Endothelial cell of umbilical vein (primary cell): ENCODE results near the gene APOL2. TPM values are rescaled to one million over a fixed set of nuclear protein-coding genes. Genes with fewer than 3 reads are reported as not detected.
A peak's percentile ranks its signal among the peaks of the same experiment; 100 is the strongest.

ENCODE experiments used
- BruUV-seq: library from RNA; stranded (reverse); fragments of 400-500 nt; replicated peaks from 2 replicates; lab custom pipeline; 2021; lab: Mats Ljungman, UMichigan
- CTCF ChIA-PET: fragments of 300-600, 350-600 bp; sonication (Branson Sonifier 250); formaldehyde crosslinking; loops from one replicate; lab custom pipeline; 2021; ENCODE audit warnings: antibody characterized with exemption, inconsistent platforms; lab: Charles Lee
- POLR2A ChIA-PET: fragments of 300-600, 350-600 bp; sonication (Branson Sonifier 250); formaldehyde crosslinking; loops from one replicate; lab custom pipeline; 2021; ENCODE audit warnings: antibody characterized with exemption, inconsistent platforms; lab: Charles Lee
- DNase-seq: peaks from one replicate; pipeline ENCODE4 v3.0.0-alpha.2; 2011; ENCODE audit warnings: low read depth, low spot score
- FAIRE-seq: peaks from 2 replicates; lab custom pipeline; 2011; peaks lifted over from hg19 to GRCh38; lab: Jason Lieb, UNC
- H2AFZ ChIP-seq: 2 replicates; pipeline ENCODE4 v1.6.0; 2012; ENCODE audit warnings: low read depth, low read length, control low read depth, inconsistent platforms
- H3K27ac ChIP-seq: 2 replicates; pipeline ENCODE4 v1.5.1; 2011; ENCODE audit warnings: low read depth, mild to moderate bottlenecking, control low read depth, low read length, moderate library complexity; ENCODE audit not compliant: insufficient read depth
- H3K27me3 ChIP-seq, 2 experiments: 2 replicates each; pipeline versions ENCODE4 v1.6.0 to v1.6.1; 2011; ENCODE audit warnings: low read length in 2 of 2, mixed read lengths in 1 of 2; ENCODE audit not compliant: control insufficient read depth in 2 of 2, insufficient read depth in 2 of 2
- H3K36me3 ChIP-seq, 2 experiments: 2 replicates in 1 of 2; 3 replicates in 1 of 2; pipeline ENCODE4 v1.5.1; 2011; ENCODE audit warnings: low read length in 2 of 2, mild to moderate bottlenecking in 1 of 2, moderate library complexity in 1 of 2; ENCODE audit not compliant: control insufficient read depth in 2 of 2, insufficient read depth in 2 of 2; ENCODE audit errors: extremely low read depth in 1 of 2
- H3K4me1 ChIP-seq: 3 replicates; pipeline ENCODE4 v1.5.1; 2011; ENCODE audit warnings: mild to moderate bottlenecking, low read length; ENCODE audit not compliant: control insufficient read depth, insufficient read depth; ENCODE audit errors: extremely low read depth
- H3K4me2 ChIP-seq: 2 replicates; pipeline ENCODE4 v1.6.1; 2011; ENCODE audit warnings: low read length, control low read depth, mixed read lengths; ENCODE audit not compliant: insufficient read depth
- H3K4me3 ChIP-seq, 3 experiments: fragments of 200-600 bp in 1 of 3; sonication (generic), shearing (Covaris generic) in 1 of 3; replicated peaks in 1 of 3; 2 replicates each; pipeline ENCODE4 v1.5.1; 2011 to 2016; ENCODE audit warnings: control low read depth in 3 of 3, low read length in 3 of 3, mild to moderate bottlenecking in 2 of 3, inconsistent platforms in 1 of 3, low read depth in 1 of 3, moderate library complexity in 1 of 3; ENCODE audit not compliant: insufficient read depth in 1 of 3
- H3K79me2 ChIP-seq: 2 replicates; pipeline ENCODE4 v1.6.0; 2012; ENCODE audit warnings: low read length, inconsistent platforms; ENCODE audit not compliant: control insufficient read depth, insufficient read depth
- H3K9ac ChIP-seq: replicated peaks from 2 replicates; pipeline ENCODE3; 2011; ENCODE audit warnings: low read length, control low read depth; ENCODE audit not compliant: insufficient read depth; ENCODE audit errors: extremely low read depth
- H3K9me1 ChIP-seq: replicated peaks from 3 replicates; pipeline ENCODE4 v1.6.0; 2011; ENCODE audit warnings: mild to moderate bottlenecking, low read length; ENCODE audit not compliant: control insufficient read depth, insufficient read depth; ENCODE audit errors: extremely low read depth
- H3K9me3 ChIP-seq: replicated peaks from 2 replicates; pipeline ENCODE4 v1.5.1; 2012; ENCODE audit warnings: low read length, inconsistent platforms; ENCODE audit not compliant: control insufficient read depth, insufficient read depth
- H4K20me1 ChIP-seq: replicated peaks from 2 replicates; pipeline ENCODE3; 2011; ENCODE audit warnings: mild to moderate bottlenecking, low read length; ENCODE audit not compliant: control insufficient read depth, insufficient read depth; ENCODE audit errors: extremely low read depth
- CTCF ChIP-seq, 2 donors: IDR thresholded peaks; 1 replicate in 1 of 2; 2 replicates in 1 of 2; pipeline ENCODE4 v1.5.1; 2011; ENCODE audit warnings: low read length in 2 of 2, mild to moderate bottlenecking in 2 of 2, moderate library complexity in 2 of 2, control low read depth in 1 of 2, inconsistent platforms in 1 of 2, low read depth in 1 of 2; ENCODE audit not compliant: insufficient read depth in 1 of 2; ENCODE audit errors: extremely low read depth in 1 of 2
- EZH2 ChIP-seq: IDR thresholded peaks from 2 replicates; pipeline ENCODE4 v1.6.1; 2012; ENCODE audit warnings: borderline replicate concordance, low read depth, mild to moderate bottlenecking, moderate library complexity, low read length, inconsistent platforms; ENCODE audit not compliant: severe bottlenecking
- FOS ChIP-seq: IDR thresholded peaks from 2 replicates; pipeline ENCODE4 v1.6.1; 2011; ENCODE audit warnings: mild to moderate bottlenecking, low read length, moderate library complexity, borderline replicate concordance; ENCODE audit not compliant: insufficient read depth
- GATA2 ChIP-seq: IDR thresholded peaks from 2 replicates; pipeline ENCODE4 v1.7.0; 2011; ENCODE audit warnings: low read depth, mild to moderate bottlenecking, moderate library complexity, mixed read lengths, low read length; ENCODE audit not compliant: insufficient read length, insufficient read depth
- JUN ChIP-seq: IDR thresholded peaks from 2 replicates; pipeline ENCODE4 v1.6.1; 2011; ENCODE audit warnings: borderline replicate concordance, low read depth; ENCODE audit not compliant: insufficient read length, insufficient read depth
- MAX ChIP-seq: IDR thresholded peaks from 2 replicates; pipeline ENCODE4 v1.6.1; 2011; ENCODE audit not compliant: insufficient read depth, insufficient read length
- MYC ChIP-seq: IDR thresholded peaks from one replicate; pipeline ENCODE4 v1.6.1; 2011; ENCODE audit warnings: mild to moderate bottlenecking, low read depth, low read length
- POLR2A ChIP-seq: IDR thresholded peaks from 2 replicates; pipeline ENCODE4 v1.6.1; 2012; ENCODE audit warnings: low read depth, mild to moderate bottlenecking, control low read depth, low read length
- POLR2AphosphoS5 ChIP-seq: IDR thresholded peaks from 2 replicates; pipeline ENCODE4 v1.6.1; 2012; ENCODE audit warnings: low read depth, mild to moderate bottlenecking, control low read depth, low read length, moderate library complexity; ENCODE audit not compliant: insufficient read depth
- dilution Hi-C: fragments of 300-500 bp; cut with MboI; formaldehyde crosslinking; loops from one replicate; pipeline ENCODE4 v1.15.0; 2019; ENCODE audit warnings: low sequenced_read_pairs; ENCODE audit not compliant: extremely low pct_ligation_motif_present
- intact Hi-C: fragments of 100-400 bp; cut with micrococcal nuclease; formaldehyde crosslinking; loops from one replicate; pipeline ENCODE4 v1.10.0; 2022
- polyA plus RNA-seq, 4 experiments: library from polyadenylated mRNA; depleted of rRNA in 3 of 4; stranded (reverse) in 3 of 4; unstranded in 1 of 4; fragments of >200 nt; gene quantifications; 2 replicates each; pipeline versions ENCODE4 v1.2.1 to v1.2.3, GENCODE V29; 2011 to 2012; ENCODE audit warnings: missing spikeins in 1 of 4
- total RNA-seq: library from RNA; stranded (reverse); gene quantifications from 2 replicates; pipeline ENCODE4 v1.2.3, GENCODE V29; 2021

The APOL2 gene
- total and polyA plus RNA-seq, 2 donors (not counting 3 experiments of a cell fraction or from before 2014, with no cell fraction given): 16.9 to 37.6 TPM

- no peak overlapping the region for H3K4me2 ChIP-seq
- H3K9me3 ChIP-seq: no peaks in the 10 kb centered on the region
- no peak overlapping the region for H3K27ac ChIP-seq
- H3K4me1 ChIP-seq: peaks cover 33% of the 10 kb centered on the region
- no peak overlapping the region for H3K9ac ChIP-seq
- no peaks in the 10 kb centered on the region for H3K36me3 ChIP-seq
- dilution Hi-C loops (no loop called here), intact Hi-C loops (no loop called here)
- H2AFZ ChIP-seq: no peak overlapping the region
- H3K27me3 ChIP-seq: peaks cover 0 to 6% of the 10 kb centered on the region in 2 experiments
- H3K79me2 ChIP-seq: no peaks in the 10 kb centered on the region
- no peak overlapping the region for H3K4me3 ChIP-seq
- H3K9me1 ChIP-seq: no peaks in the 10 kb centered on the region
- ChIA-PET POLR2A (no interaction called here), CTCF (interaction anchor here (0.7 to 3.4 kb wide), 6 partner anchors 29 to 293 kb away, joined by 3 to 26 read pairs (median 3); partner anchors contain the start of gene APOL2)
- TF ChIP-seq POLR2AphosphoS5: no peak
- no peak for TF ChIP-seq MAX
- no peak for TF ChIP-seq POLR2A
- TF ChIP-seq CTCF (IDR thresholded peaks at IDR 0.05; ENCODE audit: extremely low read depth in 1 of 2, insufficient read depth in 1 of 2, low read depth in 1 of 2, low read length in 2 of 2): no peak
- no peak for TF ChIP-seq JUN
- no peak for TF ChIP-seq GATA2
- TF ChIP-seq FOS: no peak
- TF ChIP-seq MYC: no peak
- no peak for TF ChIP-seq EZH2
- no TSS peak for BruUV-seq
- DNase-seq: peak; percentile 60
- no peaks in the 10 kb centered on the region for H4K20me1 ChIP-seq
- peak; percentile 24 for FAIRE-seq
These were observed 46.2 kb downstream of the APOL2 start for GRCh38 chr22:36193171-36193570.
